Measurements from ENCODE around the gene CACNA1C. TPM values are rescaled to one million over a fixed set of nuclear protein-coding genes. Genes with fewer than 3 reads are reported as not detected.

Gene CACNA1C
- total and polyA plus RNA-seq, 2 of the 4 experiments (the other 2 are of a cell fraction) = 1.6 to 2.6 TPM

- TF ChIP-seq USF2 (IDR thresholded peaks at IDR 0.05; ENCODE audit: low read depth, low read length) = no peak
- TF ChIP-seq SMC3 (IDR thresholded peaks at IDR 0.05; ENCODE audit: low read depth, low read length) = no peak
Measured at GRCh38 chr12:2212971-2213869, 160.4 kb downstream of the CACNA1C start (continued).

GRCh38 chr12:2214411-2214810, 161.6 kb downstream of the CACNA1C start:
- Histone ChIP-seq H3K4me2 (ENCODE audit: low read depth, low read length) (no peak overlapping the region), H2AK5ac (ENCODE audit: low read depth, low read length) (no peak overlapping the region), H3K23ac (ENCODE audit: low read depth, low read length) (no peak overlapping the region), H2BK20ac (ENCODE audit: low read depth, low read length) (no peak overlapping the region), H2AFZ (replicated peaks; ENCODE audit: low read length, poor library complexity) (no peak overlapping the region), H3K14ac (replicated peaks; ENCODE audit: low read depth, low read length) (no peak overlapping the region), H2BK120ac (ENCODE audit: low read depth, low read length) (no peak overlapping the region), H3K79me1 (ENCODE audit: low read depth in 1 of 2, low read length in 2 of 2) (peaks cover 0 to 6% of the 10 kb centered on the region in 2 experiments; a peak in 1 of 4 replicates), H4K5ac (ENCODE audit: low read depth, low read length) (no peak overlapping the region), H2BK15ac (ENCODE audit: low read depth, low read length) (no peak overlapping the region), H3K36me3 (ENCODE audit: control insufficient read depth, insufficient read depth, low read length) (peaks cover 3% of the 10 kb centered on the region; the same call in 1 of the 2 replicates), H3K18ac (ENCODE audit: low read depth, low read length) (no peak overlapping the region), H3K4me1 (ENCODE audit: control insufficient read depth, insufficient read depth, low read length) (peaks cover 11% of the 10 kb centered on the region), H4K8ac (ENCODE audit: low read depth in 2 of 2, low read length in 2 of 2) (no peak overlapping the region), H3K9ac (ENCODE audit: low read depth, low read length) (no peak overlapping the region), H3K9me3 (ENCODE audit: control insufficient read depth, insufficient read depth, low read length) (no peaks in the 10 kb centered on the region), H2BK5ac (ENCODE audit: low read depth, low read length, poor library complexity, severe bottlenecking) (no peak overlapping the region), H3K27me3 (ENCODE audit: control insufficient read depth, insufficient read depth, low read length) (no peaks in the 10 kb centered on the region), H2AK9ac (replicated peaks; ENCODE audit: low read depth, low read length, poor library complexity) (no peak overlapping the region), H3K4ac (ENCODE audit: low read depth, low read length) (no peak overlapping the region; the same call in 1 of the 2 replicates), H4K91ac (ENCODE audit: insufficient read depth, low read depth, low read length) (no peak overlapping the region), H3K56ac (ENCODE audit: extremely low read depth, insufficient read depth, low read length) (no peak overlapping the region), H4K20me1 (ENCODE audit: insufficient read depth, low read length) (no peaks in the 10 kb centered on the region), H3K4me3 (ENCODE audit: insufficient read depth, low read depth, low read length) (no peak overlapping the region), H3K27ac (ENCODE audit: insufficient read depth, low read length) (no peak overlapping the region), H3K9me1 (ENCODE audit: insufficient read depth, low read length) (no peaks in the 10 kb centered on the region; the same call in none of the 2 replicates)
- CTCF ChIA-PET = no interaction called here
- BruUV-seq (replicated peaks) = no TSS peak
- ATAC-seq (ENCODE audit: low read depth) (no peak), DNase-seq (no peak)
- intact Hi-C loops (cut with micrococcal nuclease) = no loop called here
- in situ Hi-C loops (cut with MboI; ENCODE audit: low sequenced_read_pairs) = no loop called here
- WGBS, 2 experiments (ENCODE audit: extremely low coverage in 2 of 2, insufficient read length in 1 of 2) = 80% methylated on average over 2 of the region's 8 CpGs; no CpG with 5 or more reads in 1 of the 2 experiments
- POLR2A ChIA-PET (ENCODE audit: unreplicated experiment) = no interaction called here
- dilution Hi-C loops (cut with HindIII; ENCODE audit: low sequenced_read_pairs, unreplicated experiment) = no loop called here
- no peak for TF ChIP-seq BHLHE40 (IDR thresholded peaks at IDR 0.05; ENCODE audit: low read depth, low read length)
- no peak for TF ChIP-seq CHD1 (IDR thresholded peaks at IDR 0.05; ENCODE audit: low read depth, low read length)
- no peak for TF ChIP-seq SMC3 (IDR thresholded peaks at IDR 0.05; ENCODE audit: low read depth, low read length)
- TF ChIP-seq MAFK (IDR thresholded peaks at IDR 0.05; ENCODE audit: low read depth, low read length) = no peak
- no peak for TF ChIP-seq RFX5 (IDR thresholded peaks at IDR 0.05; ENCODE audit: low read depth, low read length)
- no peak for TF ChIP-seq CTCF (conservative IDR thresholded peaks at IDR 0.05; ENCODE audit: low read depth, low read length)
- TF ChIP-seq ELK1 (IDR thresholded peaks at IDR 0.05; ENCODE audit: borderline replicate concordance, low read depth, low read length) = no peak

Measured in IMR-90 (cell line).